Fibroblast of skin of abdomen (primary cell): Measurements from ENCODE around the gene NECAB3. TPM values are rescaled to one million over a fixed set of nuclear protein-coding genes. Genes with fewer than 3 reads are reported as not detected.
A peak's percentile ranks its signal among the peaks of the same experiment; 100 is the strongest.
"Not testable (repeated sequence)": the region's sequence is repeated elsewhere in the genome, so short reads cannot be mapped to it uniquely, and the experiment has no call there.

Source experiments
- DNase-seq: peaks from one replicate; pipeline ENCODE4 v3.0.0-alpha.2; 2013
- polyA plus RNA-seq, 2 experiments: library from polyadenylated mRNA; unstranded; fragments of 120-200 nt; gene quantifications; one replicate each; pipeline ENCODE4 v1.2.1, GENCODE V29; 2013; ENCODE audit not compliant: insufficient read length in 2 of 2

The NECAB3 gene, protein sequence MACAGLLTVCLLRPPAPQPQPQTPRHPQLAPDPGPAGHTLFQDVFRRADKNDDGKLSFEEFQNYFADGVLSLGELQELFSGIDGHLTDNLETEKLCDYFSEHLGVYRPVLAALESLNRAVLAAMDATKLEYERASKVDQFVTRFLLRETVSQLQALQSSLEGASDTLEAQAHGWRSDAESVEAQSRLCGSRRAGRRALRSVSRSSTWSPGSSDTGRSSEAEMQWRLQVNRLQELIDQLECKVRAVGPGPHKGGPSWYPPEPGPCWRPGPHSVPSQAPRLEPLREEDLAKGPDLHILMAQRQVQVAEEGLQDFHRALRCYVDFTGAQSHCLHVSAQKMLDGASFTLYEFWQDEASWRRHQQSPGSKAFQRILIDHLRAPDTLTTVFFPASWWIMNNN
- polyA plus RNA-seq (2013, experiment 1 of 2; ENCODE audit: insufficient read length) = 11.1 TPM
- 11.4 TPM for polyA plus RNA-seq (2013, experiment 2 of 2; ENCODE audit: insufficient read length)

DNA sequence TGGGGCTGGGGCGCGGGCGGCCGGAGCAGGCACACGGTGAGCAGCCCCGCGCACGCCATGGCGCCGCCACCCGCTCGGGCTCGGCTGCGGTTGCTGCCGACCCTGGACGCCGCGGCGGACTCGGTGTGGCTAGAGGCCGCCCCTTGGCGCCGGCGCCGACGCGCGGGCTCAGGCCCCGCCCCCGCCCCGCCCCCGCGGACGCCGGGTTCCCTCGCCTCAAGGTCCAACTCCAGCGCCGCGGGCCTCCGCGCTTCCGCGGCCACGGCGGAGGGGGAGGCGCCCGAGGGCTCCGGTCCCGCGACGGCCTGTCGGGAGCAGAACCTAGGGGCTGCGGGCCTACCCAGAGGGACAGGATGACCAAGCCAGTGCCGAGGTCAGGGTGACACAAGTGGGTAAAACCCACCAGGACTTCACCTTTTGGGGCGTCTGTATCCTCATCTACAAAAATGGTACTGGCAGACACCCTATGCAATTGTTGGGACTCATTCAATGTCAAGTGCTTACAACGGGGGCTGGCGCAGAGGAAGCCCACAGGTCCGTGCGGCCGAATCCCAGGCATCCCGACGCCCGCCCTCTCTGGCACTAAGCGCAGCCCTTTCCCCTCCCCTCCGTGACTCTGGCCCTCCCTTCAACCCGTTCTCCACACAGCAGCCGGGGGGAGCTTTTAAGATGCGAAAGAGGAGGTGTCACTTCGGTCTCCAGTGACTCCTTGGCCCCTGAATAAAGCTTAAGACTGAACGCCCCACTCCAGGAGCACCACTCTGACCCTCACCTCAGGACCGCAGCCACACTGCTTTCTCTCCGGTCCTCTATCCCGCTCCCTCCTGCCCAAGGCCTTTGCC is at the start of gene NECAB3:
Gene NECAB3 (minus strand): TSS at position 135 of the 842 bp plus-strand sequence. CDS start 76 bp downstream, at position 59.
- peak; percentile 77 for DNase-seq

DNA sequence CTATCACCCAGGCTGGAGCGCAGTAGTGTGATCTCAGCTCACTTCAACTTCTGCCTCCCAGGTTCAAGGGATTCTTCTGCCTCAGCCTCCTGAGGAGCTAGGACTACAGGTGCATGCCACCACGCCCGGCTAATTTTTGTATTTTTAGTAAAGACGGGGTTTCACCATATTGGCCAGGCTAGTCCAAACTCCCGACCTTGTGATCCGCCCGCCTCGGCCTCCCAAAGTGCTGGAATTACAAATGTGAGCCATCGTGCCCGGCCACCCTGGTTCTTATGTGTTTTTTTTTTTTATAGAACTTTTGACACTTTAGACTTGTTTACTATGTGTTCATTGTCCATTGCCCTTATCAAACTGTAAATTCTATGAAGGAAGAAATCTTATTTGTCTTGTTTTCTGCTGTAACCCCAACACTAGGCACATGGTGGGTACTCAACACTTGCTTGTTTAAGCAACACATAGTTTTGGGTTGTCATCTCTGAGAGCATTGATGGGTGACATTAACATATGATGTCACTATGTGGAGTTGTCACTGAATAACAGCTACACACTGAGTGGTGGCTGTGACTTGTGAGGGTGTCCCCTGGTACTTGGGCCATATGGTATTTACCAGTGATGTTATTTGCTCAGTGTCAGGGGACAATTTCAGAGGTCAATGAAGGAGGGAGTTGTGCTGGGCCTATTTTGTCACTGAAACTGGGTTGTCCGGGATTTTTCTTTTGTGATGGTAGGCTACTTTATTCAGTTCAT is 47.3 kb upstream of the NECAB3 start:
- DNase-seq = no peak

DNA sequence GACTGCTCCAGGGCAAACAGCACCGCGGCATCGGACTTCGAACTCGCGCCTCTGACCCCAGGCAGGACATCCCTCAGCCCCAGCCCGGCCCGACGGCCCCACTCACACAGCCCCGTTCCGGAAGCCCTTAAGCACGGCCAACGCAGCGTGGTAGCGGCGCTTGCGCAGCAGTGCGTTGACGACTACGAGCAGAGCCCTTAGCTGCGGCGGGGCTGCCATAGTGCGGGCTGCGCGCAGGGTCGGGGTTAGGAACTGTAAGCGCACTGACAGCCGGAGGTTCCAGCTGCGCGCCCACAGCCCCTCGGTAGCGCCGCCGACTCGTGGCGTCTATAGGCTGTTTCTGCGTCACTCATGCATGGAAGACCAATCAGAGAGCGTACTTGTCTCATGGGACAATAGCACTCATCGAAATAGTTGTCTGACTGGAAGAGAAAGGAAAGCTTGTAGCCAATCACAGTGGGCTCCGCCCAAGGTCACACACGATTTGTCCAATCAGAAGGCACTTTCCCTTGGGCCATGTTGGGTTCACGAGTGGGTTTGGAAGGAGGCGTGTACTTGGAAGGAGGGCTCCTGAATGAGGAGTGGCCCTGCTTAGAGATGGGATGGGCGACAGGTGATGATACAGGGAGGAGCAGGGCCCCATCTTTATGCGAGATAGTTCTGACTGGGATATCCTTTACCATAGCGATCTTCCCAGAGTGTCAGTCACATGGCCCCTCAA is 45.9 kb upstream of the NECAB3 start, which contains the start of gene PXMP4:
Gene PXMP4 (minus strand): TSS at position 322 of the 721 bp plus-strand sequence. CDS start 103 bp downstream, at position 219.
- DNase-seq = peak; percentile 98

DNA sequence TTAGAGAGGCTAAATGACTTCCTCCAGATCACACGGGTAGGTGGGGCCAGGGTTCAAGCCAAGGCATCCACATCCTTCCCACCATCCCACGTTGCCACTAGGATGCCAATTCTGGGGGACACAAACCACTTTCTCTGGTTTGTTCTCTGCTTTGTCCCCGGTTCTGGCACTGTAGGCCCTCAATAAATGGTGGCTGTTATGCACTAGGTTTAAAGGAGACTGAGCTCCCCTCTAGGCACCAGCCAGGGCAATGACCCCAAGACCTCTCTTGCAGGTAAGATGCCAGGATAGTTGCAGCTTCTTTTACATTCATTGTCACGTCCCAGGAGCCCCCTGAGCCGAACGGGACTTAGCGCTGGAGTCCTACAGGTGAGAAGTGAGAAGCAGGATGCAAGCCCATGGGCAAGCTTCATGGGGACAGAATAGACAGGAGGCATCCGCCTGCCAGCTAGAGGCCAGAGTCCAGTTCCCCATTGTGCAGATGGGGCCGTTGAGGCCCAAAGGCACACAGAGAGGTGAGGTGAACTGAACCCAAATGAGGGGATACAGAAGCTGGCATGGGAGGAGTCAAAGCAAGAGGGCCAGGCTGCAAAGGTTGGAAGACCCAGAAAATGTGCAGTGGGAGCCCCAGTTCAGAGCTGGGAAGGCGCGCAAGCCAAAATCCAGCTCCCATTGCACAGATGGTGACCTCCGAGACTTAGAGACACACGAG is 45.2 kb upstream of the NECAB3 start:
- DNase-seq = no peak

DNA sequence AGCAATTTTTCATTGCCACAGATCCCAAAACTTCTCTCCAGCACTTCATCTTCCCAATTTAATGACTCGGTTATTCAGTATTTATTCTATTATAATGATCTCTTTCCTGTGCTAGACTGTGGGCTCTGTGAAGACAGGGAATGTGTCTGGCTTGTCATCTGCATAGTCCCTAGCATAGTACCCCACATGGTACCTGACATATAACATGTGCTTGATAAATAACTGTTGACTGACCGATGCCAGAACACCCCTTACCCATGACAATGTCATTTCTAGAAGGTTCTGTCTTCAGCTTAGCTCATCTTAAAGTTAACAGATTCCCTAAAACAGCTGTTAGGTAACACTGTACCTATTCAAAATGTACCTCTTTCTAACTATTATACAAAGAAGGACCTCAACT is 42.3 kb upstream of the NECAB3 start:
- no peak for DNase-seq

DNA sequence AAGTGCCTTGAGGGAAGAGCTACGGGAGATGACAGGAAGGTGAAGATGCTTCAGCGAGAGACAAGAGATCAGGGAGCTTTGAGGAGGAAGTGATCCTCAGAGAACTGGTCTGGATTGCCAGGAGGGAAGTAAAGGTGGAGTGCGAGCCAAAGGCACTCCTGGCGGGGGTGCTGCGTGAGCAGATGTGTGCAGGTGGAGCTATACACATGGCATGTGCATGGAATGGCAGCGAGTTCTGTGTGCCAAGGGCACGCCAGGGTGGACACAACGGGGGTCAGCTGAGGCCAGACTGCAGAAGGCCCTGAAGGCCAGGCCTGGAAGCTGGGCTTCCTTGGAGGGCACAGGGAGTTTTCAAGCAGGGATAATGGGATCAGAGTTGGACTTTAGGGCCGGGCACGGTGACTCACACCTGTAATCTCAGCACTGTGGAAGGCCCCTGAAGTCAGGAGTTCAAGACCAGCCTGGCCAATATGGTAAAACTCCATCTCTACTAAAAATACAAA is 39.7 kb upstream of the NECAB3 start:
- no peak for DNase-seq

DNA sequence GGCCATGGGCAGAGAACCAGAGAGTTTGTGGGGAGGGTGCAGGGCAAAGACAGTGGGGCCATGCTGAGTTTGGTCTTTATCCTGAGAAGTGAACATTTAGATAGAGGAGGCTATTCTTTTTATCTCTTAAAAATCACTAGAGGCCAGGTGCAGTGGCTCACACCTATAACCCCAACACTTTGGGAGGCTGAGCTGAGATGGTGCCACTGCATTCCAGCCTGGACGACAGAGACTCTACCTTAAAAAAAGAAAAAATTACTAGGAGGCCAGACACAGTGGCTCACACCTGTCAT is 37.2 kb upstream of the NECAB3 start:
- DNase-seq = no peak

DNA sequence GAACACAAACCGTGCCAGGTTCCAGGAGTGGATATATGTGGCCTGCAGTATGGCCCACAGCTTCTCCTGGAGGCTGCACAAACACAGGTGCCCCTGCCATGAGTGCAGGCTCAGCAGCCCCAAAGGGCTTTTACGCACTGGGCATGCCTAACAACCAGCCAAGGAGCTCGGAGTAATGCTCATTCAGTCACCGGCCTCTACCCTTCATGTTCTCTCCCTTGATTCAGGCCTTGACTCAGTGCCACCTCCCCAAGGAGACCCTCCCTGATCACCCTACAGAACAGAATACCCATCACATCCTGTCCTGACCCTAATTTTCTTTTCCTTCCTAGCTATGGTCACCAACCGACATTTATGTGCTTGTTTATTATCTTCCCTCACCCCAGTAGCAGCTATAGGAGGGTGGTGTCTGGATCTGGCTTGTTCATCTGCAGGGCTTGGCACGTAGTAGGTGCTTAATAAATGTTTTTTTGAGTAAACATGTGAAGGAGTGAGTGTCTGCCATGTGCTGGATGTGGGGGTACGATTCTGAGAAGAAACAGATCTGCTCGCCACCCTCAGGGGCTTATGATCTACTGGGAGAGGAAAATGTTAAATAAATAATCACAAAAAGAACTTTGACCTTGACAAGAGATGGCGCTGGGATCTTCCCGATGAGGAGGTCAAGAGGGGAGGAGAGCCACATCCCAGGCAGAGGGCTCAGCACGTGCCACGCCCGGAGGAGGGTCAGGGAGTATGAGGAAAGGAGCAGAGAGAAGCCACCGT is 36.6 kb upstream of the NECAB3 start:
- no peak for DNase-seq

DNA sequence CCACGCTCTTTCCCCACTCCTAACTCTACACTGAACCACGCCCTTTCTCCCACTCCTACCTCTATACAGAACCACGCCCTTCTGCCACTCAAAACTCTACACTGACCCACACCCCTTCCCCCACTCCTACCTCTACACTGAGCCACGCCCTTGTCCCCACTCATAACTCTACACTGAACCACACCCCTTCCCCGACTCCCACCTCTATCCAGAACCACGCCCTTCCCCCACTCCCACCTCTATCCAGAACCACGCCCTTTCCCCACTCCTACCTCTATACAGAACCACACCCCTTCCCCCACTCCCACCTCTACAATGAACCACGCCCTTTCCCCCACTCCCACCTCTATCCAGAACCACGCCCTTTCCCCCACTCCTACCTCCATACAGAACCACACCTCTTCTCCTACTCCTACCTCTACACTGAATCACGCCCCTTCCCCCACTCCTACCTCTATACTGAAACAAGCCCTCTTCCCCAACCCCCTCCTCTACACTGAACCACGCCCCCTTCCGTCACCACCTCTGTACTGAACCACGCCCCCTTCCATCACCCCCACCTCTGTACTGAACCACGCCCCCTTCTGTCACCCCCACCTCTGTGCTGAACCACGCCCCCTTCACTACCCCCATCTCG is 35.8 kb upstream of the NECAB3 start:
- DNase-seq = no peak

DNA sequence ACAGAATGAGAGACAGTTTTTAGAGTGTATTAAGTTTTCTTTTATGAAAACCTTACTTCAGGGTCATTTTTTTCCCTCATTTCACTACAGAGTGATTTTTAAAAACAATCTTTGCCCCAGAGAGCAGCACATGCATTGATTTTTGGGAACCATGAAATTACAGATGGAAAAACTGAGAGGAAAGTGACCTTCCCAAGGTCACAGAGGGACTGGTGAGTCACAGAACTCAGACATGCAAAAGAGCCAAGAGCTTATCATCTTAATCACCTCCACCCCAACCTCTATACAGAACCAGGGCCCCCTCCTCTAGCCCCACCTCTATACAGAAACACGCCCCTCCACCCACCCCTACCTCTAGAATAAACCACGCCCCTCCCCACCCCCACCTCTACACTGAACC is 35.2 kb upstream of the NECAB3 start:
- DNase-seq = no peak

DNA sequence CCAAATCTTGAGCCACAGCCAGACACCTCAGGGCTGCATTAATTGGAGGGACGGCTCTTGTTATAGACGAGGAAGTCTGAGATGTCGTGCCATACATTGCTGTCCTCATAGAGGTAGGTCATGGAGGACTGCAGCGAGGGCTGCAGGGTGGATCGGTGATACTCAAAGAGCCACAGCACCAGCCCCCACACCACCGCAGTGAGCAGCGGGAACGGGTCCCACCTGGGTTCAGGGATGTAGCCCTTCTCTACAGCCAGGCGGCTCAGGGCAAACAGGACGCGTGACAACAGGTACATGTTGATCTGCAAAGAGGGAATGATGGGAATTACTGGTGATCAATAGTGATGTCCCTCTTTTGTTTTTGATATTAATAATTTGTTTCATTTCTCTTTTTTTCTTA is 33.4 kb upstream of the NECAB3 start:
- DNase-seq = no peak

DNA sequence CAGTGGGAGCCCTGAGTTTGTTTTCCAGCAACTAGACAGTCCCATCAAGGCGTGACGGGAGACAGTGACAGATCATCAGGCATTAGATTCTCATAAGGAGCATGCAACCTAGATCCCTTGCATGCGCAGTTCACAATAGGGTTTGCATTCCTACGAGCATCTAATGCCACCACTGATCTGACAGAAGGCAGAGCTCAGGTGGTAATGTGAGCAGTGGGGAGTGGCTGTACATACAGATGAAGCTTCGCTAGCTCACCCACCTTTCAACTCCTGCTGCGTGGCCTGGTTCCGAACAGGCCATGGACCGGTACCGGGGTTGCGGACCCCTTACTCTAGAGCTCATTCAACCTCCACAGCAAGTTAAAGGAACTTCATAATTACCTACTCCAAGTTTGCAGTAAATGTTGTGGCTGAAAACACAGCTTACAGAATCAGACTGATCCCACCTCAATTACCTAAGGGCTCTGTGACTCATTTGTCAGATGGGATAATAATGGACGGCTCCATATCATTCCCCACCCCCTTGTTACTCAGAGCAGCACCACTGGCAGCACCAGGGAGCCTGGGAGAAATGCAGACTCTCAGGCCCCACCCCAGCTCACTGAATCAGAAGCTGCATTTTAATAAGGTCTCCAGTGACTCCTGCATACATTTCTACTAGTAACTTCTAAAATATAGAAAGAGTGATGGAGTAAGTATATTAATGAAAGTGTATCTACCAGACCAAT is 30.1 kb upstream of the NECAB3 start:
- DNase-seq = no peak

DNA sequence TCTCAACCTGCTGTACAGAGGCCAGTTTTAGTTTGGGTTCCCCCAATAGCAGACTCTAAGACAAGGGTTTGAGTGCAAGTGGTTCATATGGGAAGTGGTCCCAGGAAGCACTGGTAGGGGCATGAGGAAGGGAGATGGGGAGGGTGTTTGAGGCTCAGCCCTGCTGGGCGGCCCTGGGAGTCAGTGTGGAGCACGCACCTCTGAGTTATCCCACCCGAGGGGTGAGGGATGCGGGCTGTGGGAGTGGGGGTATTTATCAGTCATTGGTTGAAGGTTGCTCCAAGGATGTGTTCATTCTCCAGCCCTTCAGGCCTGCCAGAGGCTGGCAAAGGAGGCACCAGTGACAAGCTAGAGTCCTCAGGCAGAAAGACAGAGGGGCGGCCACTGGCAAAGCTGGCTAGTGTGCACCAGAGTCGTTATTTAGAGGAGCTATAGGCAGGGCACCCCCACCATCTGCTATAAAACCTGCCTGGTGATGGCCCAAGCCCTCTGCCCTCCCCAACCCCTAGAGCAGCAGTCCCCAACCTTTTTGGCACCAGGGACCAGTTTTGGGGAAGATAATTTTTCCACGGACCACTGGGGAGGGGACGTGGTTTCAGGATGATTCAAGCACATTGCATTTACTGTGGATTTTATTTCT is 29.4 kb upstream of the NECAB3 start:
- DNase-seq = no peak

DNA sequence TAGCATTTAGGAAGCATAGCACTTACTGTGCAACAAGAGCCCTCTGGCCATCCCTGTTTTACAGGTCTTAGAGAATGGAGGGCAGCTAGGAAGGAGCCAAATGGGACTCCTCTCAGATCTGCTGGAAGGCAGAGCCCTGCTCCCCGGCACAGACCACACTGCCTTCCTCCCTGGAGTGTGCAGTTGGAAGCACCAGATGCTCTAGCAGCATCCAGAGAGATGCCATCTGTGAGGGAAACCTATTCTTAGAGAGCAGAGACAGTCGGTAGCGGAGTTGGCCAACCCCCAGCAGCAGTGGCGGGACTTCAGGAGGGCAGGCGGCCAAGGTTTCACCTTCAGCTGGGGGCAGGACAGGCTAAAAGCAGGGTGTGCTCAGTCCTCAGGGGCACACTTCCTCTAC is 28.6 kb upstream of the NECAB3 start:
- DNase-seq = no peak

DNA sequence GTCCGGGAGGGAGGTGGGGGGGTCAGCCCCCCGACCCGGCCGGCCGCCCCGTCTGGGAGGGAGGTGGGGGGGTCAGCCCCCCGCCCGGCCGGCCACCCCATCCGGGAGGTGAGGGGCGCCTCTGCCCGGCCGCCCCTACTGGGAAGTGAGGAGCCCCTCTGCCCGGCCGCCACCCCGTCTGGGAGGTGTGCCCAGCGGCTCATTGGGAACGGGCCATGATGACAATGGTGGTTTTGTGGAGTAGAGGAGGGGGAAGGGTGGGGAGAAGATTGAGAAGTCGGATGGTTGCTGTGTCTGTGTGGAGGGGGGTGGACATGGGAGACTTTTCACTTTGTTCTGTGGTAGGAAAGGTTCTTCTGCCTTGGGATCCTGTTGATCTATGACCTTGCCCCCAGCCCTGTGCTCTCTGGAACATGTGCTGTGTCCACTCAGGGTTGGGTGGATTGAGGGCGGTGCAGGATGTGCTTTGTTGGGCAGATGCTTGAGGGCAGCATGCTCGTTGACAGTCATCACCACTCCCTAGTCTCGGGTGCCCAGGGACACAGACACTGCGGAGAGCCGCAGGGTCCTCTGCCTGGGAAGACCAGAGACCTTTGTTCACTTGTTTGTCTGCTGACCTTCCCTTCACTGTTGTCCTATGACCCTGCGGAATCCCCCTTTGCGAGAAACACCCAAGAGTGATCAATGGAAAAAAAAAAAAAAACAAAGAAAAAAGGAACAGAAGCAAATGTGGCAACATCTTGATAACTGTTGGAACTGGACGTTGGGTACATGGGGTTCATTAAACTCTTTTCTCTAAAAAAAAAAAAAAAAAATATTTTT is 27.6 kb upstream of the NECAB3 start:
- DNase-seq = no peak

DNA sequence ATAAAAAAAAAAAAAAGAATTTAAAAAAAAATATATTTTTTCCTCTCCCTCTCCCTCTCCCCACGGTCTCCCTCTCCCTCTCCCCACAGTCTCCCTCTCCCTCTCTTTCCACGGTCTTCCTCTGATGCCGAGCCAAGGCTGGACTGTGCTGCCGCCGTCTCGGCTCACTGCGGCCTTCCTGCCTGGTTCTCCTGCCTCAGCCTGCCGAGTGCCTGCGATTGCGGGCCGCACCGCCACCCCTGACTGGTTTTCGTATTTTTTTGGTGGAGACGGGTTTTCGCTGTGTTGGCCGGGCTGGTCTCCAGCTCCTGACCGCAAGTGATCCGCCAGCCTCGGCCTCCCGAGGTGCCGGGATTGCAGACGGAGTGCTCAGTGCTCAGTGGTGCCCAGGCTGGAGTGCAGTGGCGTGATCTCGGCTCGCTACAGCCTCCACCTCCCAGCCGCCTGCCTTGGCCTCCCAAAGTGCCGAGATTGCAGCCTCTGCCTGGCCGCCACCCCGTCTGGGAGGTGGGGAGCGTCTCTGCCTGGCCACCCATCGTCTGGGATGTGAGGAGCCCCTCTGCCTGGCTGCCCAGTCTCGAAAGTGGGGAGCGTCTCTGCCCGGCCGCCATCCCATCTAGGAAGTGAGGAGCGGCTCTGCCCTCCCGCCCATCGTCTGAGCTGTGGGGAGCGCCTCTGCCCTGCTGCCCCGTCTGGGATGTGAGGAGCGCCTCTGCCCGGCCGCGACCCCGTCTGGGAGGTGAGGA is 26.6 kb upstream of the NECAB3 start:
- DNase-seq = not testable (repeated sequence)

DNA sequence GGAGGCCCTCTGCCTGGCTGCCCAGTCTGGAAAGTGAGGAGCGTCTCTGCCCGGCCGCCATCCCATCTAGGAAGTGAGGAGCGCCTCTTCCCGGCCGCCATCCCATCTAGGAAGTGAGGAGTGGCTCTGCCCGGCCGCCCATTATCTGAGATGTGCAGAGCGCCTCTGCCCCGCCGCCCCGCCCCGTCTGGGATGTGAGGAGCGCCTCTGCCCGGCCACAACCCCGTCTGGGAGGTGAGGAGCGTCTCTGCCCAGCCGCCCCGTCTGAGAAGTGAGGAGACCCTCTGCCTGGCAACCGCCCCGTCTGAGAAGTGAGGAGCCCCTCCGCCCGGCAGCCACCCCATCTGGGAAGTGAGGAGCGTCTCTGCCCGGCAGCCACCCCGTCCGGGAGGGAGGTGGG is 24.7 kb upstream of the NECAB3 start:
- not testable (repeated sequence) for DNase-seq
